ENCODE measurements around the gene CACNA2D3. TPM values are rescaled to one million over a fixed set of nuclear protein-coding genes. Genes with fewer than 3 reads are reported as not detected.

The CACNA2D3 gene
- polyA plus RNA-seq, 3 donors: 8.3 to 21.5 (median 10.4) TPM

GRCh38 chr3:54360320-54360719 lies 238.0 kb downstream of the CACNA2D3 start:
- Histone ChIP-seq H3K36me3 (replicated peaks in 1 of 2; ENCODE audit: control insufficient read depth in 1 of 2, insufficient read depth in 2 of 2, low read length in 2 of 2) (no peaks in the 10 kb centered on the region), H4K20me1 (ENCODE audit: insufficient read depth, low read length) (no peaks in the 10 kb centered on the region), H3K27ac (ENCODE audit: low read depth in 1 of 2, low read length in 2 of 2) (no peak overlapping the region), H3K4me3 (replicated peaks in 1 of 3; ENCODE audit: low read depth in 2 of 3, low read length in 3 of 3) (no peak overlapping the region), H3K9me3 (replicated peaks in 1 of 2; ENCODE audit: control insufficient read depth in 1 of 2, insufficient read depth in 1 of 2, low read length in 2 of 2) (no peaks in the 10 kb centered on the region), H2AFZ (ENCODE audit: insufficient read depth, low read depth, low read length, poor library complexity, severe bottlenecking) (no peak overlapping the region), H3K4me1 (ENCODE audit: control insufficient read depth in 1 of 2, insufficient read depth in 2 of 2, low read length in 2 of 2) (no peaks in the 10 kb centered on the region), H3K4me2 (replicated peaks; ENCODE audit: extremely low read depth, low read length, poor library complexity, severe bottlenecking) (no peak overlapping the region), H3K27me3 (ENCODE audit: control insufficient read depth in 2 of 2, insufficient read depth in 2 of 2, low read length in 2 of 2) (no peaks in the 10 kb centered on the region), H3K79me2 (ENCODE audit: insufficient read depth, low read length) (no peaks in the 10 kb centered on the region), H3K9ac (ENCODE audit: insufficient read depth, low read length, poor library complexity, severe bottlenecking) (no peak overlapping the region)
- Mint-ChIP-seq H3K27me3 (ENCODE audit: low read depth in 3 of 3) (peaks cover 0 to 4% (median under 1%) of the 10 kb centered on the region in 3 donors), H3K4me3 (no peak overlapping the region), H3K36me3 (no peaks in the 10 kb centered on the region), H3K9me3 (peaks cover 0 to 3% (median 0%) of the 10 kb centered on the region in 7 donors), H3K27ac (no peak overlapping the region), H3K4me1 (peaks cover 5% of the 10 kb centered on the region)
- WGBS (ENCODE audit: insufficient coverage): 75% methylated on average over 3 of the region's 3 CpGs
- intact Hi-C loops (cut with micrococcal nuclease): no loop called here
- TF ChIP-seq, protein P1, sequence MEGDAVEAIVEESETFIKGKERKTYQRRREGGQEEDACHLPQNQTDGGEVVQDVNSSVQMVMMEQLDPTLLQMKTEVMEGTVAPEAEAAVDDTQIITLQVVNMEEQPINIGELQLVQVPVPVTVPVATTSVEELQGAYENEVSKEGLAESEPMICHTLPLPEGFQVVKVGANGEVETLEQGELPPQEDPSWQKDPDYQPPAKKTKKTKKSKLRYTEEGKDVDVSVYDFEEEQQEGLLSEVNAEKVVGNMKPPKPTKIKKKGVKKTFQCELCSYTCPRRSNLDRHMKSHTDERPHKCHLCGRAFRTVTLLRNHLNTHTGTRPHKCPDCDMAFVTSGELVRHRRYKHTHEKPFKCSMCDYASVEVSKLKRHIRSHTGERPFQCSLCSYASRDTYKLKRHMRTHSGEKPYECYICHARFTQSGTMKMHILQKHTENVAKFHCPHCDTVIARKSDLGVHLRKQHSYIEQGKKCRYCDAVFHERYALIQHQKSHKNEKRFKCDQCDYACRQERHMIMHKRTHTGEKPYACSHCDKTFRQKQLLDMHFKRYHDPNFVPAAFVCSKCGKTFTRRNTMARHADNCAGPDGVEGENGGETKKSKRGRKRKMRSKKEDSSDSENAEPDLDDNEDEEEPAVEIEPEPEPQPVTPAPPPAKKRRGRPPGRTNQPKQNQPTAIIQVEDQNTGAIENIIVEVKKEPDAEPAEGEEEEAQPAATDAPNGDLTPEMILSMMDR (IDR thresholded peaks at IDR 0.05): no peak
- DNase-seq: no peak

DNA sequence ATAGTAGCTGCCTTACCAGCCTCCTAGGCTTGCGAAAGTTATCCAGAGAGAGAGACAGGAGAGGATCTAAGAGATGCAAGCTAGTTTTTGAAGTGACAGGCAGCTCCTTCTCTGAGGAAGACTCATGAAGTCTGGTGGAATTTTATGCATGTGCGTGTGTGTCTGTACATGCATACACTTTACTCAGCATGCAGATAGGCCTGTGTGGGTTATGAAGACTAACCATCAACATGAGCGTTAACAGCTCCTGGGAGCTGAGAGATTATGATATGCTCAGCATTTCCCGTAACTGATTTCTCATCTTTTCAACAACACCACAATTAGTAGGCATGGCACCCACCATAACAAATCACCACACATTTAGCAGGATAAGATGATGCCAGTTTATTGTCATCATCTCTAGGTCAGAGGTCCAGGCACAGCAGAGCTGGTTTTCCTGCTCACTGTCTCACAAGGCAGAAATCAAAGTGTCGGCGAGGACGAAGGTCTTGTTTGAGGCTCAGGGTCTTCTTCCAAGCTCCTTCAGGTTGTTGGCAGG lies 239.5 kb downstream of the CACNA2D3 start:
- no peak overlapping the region for H3K4me3 Mint-ChIP-seq
- intact Hi-C loops (cut with micrococcal nuclease): no loop called here
- H3K36me3 Mint-ChIP-seq: no peaks in the 10 kb centered on the region
- Histone ChIP-seq H2AFZ (ENCODE audit: insufficient read depth, low read depth, low read length, poor library complexity, severe bottlenecking) (no peak overlapping the region), H3K4me1 (ENCODE audit: control insufficient read depth in 1 of 2, insufficient read depth in 2 of 2, low read length in 2 of 2) (no peaks in the 10 kb centered on the region), H3K9me3 (replicated peaks in 1 of 2; ENCODE audit: control insufficient read depth in 1 of 2, insufficient read depth in 1 of 2, low read length in 2 of 2) (no peaks in the 10 kb centered on the region), H3K36me3 (replicated peaks in 1 of 2; ENCODE audit: control insufficient read depth in 1 of 2, insufficient read depth in 2 of 2, low read length in 2 of 2) (no peaks in the 10 kb centered on the region), H3K4me3 (replicated peaks in 1 of 3; ENCODE audit: low read depth in 2 of 3, low read length in 3 of 3) (no peak overlapping the region), H4K20me1 (ENCODE audit: insufficient read depth, low read length) (no peaks in the 10 kb centered on the region), H3K9ac (ENCODE audit: insufficient read depth, low read length, poor library complexity, severe bottlenecking) (no peak overlapping the region), H3K4me2 (replicated peaks; ENCODE audit: extremely low read depth, low read length, poor library complexity, severe bottlenecking) (no peak overlapping the region), H3K27me3 (ENCODE audit: control insufficient read depth in 2 of 2, insufficient read depth in 2 of 2, low read length in 2 of 2) (no peaks in the 10 kb centered on the region), H3K27ac (ENCODE audit: low read depth in 1 of 2, low read length in 2 of 2) (no peak overlapping the region), H3K79me2 (ENCODE audit: insufficient read depth, low read length) (no peaks in the 10 kb centered on the region)
- no peaks in the 10 kb centered on the region for H3K9me3 Mint-ChIP-seq
- TF ChIP-seq, protein P1 (IDR thresholded peaks at IDR 0.05): no peak
- WGBS (ENCODE audit: insufficient coverage): 100% methylated on average over 2 of the region's 7 CpGs
- peaks cover 0 to 4% (median 2%) of the 10 kb centered on the region in 3 donors for H3K27me3 Mint-ChIP-seq (ENCODE audit: low read depth in 3 of 3)
- H3K27ac Mint-ChIP-seq: no peak overlapping the region
- DNase-seq: no peak
- H3K4me1 Mint-ChIP-seq: peaks cover 2% of the 10 kb centered on the region

All from CD14-positive monocyte (primary cell).